NCI-H345 (cell line): Measurements from ENCODE around the gene CD180.
A peak's percentile ranks its signal among the peaks of the same experiment; 100 is the strongest.

ENCODE experiments used
- DNase-seq: peaks from one replicate; lab custom pipeline; 2025; lab: John Stamatoyannopoulos, UW

CD180 gene

GRCh38 chr5:67160985-67161384 is 35.6 kb downstream of the CD180 start:
- no peak for DNase-seq

GRCh38 chr5:67160272-67160671 is 36.3 kb downstream of the CD180 start:
- no peak for DNase-seq

- peak; percentile 12 for DNase-seq
Observed at GRCh38 chr5:67156976-67157583, 39.5 kb downstream of the CD180 start.

- peak; percentile 77 for DNase-seq
Observed at GRCh38 chr5:67154556-67155206, 41.9 kb downstream of the CD180 start.

- no peak for DNase-seq
Observed at GRCh38 chr5:67153292-67153691, 43.3 kb downstream of the CD180 start.

- no peak for DNase-seq
Observed at GRCh38 chr5:67152400-67152799, 44.2 kb downstream of the CD180 start.

- no peak for DNase-seq
Observed at GRCh38 chr5:67149951-67150523, 46.6 kb downstream of the CD180 start.

GRCh38 chr5:67149057-67149950 is 47.3 kb downstream of the CD180 start:
- no peak for DNase-seq

- DNase-seq: no peak
Observed at GRCh38 chr5:67147760-67148159, 48.8 kb downstream of the CD180 start.

GRCh38 chr5:67146981-67147380 is 49.6 kb downstream of the CD180 start:
- DNase-seq: no peak

GRCh38 chr5:67146574-67146973 is 50.0 kb downstream of the CD180 start:
- no peak for DNase-seq

GRCh38 chr5:67144183-67144639 is 52.4 kb downstream of the CD180 start:
- no peak for DNase-seq

GRCh38 chr5:67143549-67143948 is 53.0 kb downstream of the CD180 start:
- no peak for DNase-seq

GRCh38 chr5:67142816-67143215 is 53.8 kb downstream of the CD180 start:
- DNase-seq: peak; percentile 42

GRCh38 chr5:67141644-67142043 is 55.0 kb downstream of the CD180 start:
- peak; percentile 17 for DNase-seq

- DNase-seq: no peak
Observed at GRCh38 chr5:67140413-67140812, 56.2 kb downstream of the CD180 start.

GRCh38 chr5:67139030-67139429 is 57.6 kb downstream of the CD180 start:
- DNase-seq: no peak

- DNase-seq: no peak
Observed at GRCh38 chr5:67135381-67135984, 61.1 kb downstream of the CD180 start.

GRCh38 chr5:67133776-67134175 is 62.8 kb downstream of the CD180 start:
- peak; percentile 88 for DNase-seq

GRCh38 chr5:67133217-67133616 is 63.4 kb downstream of the CD180 start:
- peak; percentile 9 for DNase-seq

GRCh38 chr5:67129768-67130167 is 66.8 kb downstream of the CD180 start:
- no peak for DNase-seq
